Neural progenitor cell (in vitro differentiated cells): ENCODE results near the gene HUNK.

Source experiments
- EZH2 ChIP-seq: fragments of 200-600 bp; sonication (generic); IDR thresholded peaks from 2 replicates; pipeline ENCODE4 v1.6.1; 2017; ENCODE audit warnings: antibody characterized with exemption, mild to moderate bottlenecking, moderate library complexity
- TF ChIP-seq, protein P1 (sequence below): fragments of 200-600 bp; sonication (generic); IDR thresholded peaks from 2 replicates; pipeline ENCODE4 v1.5.1; 2017; ENCODE audit warnings: antibody characterized with exemption, mild to moderate bottlenecking

DNA sequence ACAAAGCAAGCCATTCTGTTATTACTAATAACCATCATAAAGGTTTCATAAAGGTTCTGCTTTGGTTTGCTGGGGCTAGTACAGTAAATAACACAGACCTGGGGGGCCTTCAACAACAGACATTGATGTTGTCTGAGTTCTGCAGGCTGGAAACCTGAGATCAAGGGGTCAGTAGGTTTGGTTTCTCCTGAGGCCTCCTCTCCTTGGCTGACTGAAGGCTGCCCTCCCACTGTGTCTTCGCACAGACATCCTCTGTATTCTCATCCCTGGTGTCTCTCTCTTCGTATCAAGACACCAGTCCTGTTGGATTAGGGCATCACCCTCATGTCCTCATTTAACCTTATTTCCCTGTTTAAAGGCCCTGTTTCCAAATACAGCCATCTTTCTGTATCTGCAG, 37.3 kb downstream of the HUNK start:
- TF ChIP-seq, protein P1, sequence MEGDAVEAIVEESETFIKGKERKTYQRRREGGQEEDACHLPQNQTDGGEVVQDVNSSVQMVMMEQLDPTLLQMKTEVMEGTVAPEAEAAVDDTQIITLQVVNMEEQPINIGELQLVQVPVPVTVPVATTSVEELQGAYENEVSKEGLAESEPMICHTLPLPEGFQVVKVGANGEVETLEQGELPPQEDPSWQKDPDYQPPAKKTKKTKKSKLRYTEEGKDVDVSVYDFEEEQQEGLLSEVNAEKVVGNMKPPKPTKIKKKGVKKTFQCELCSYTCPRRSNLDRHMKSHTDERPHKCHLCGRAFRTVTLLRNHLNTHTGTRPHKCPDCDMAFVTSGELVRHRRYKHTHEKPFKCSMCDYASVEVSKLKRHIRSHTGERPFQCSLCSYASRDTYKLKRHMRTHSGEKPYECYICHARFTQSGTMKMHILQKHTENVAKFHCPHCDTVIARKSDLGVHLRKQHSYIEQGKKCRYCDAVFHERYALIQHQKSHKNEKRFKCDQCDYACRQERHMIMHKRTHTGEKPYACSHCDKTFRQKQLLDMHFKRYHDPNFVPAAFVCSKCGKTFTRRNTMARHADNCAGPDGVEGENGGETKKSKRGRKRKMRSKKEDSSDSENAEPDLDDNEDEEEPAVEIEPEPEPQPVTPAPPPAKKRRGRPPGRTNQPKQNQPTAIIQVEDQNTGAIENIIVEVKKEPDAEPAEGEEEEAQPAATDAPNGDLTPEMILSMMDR, result no peak
- TF ChIP-seq EZH2, result no peak
